ENCODE measurements around the gene INTS3.

DNA sequence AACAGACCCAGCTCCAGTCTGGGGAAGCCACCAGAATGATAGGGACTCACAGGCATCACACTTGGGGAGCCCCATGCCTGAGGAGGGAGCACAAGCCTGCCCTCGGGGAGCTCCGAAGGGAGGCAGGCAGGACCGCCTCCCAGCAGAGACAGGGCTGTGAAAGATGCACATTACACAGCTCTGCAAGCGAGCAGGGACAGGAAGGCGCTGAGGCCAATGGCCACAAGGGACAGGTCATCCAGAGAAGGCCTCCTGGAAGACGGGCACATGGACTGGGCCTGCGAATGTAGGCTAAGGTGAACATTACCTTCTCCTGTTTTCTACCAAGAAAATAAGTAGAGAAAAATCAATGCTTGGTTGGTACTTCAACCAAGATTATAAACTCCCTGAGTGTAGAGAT, 45.1 kb upstream of the INTS3 start:
- TF ChIP-seq ZNF274 (IDR thresholded peaks at IDR 0.05; ENCODE audit: low read depth, low read length): no peak
- no peak for TF ChIP-seq SUZ12 (IDR thresholded peaks at IDR 0.05; ENCODE audit: extremely low read depth, insufficient read depth, insufficient read length)
